ENCODE data around the gene FLNB. TPM values are rescaled to one million over a fixed set of nuclear protein-coding genes. Genes with fewer than 3 reads are reported as not detected.
"Not testable (repeated sequence)": the region's sequence is repeated elsewhere in the genome, so short reads cannot be mapped to it uniquely, and the experiment has no call there.

FLNB gene
- total and polyA plus RNA-seq, 2 of the 4 experiments (the other 2 are of a cell fraction), result 78.0 to 136 TPM

- Histone ChIP-seq H2BK15ac (ENCODE audit: low read depth, low read length) (peak overlapping the region; percentile 57; the same call in 2 of the 3 replicates), H3K27ac (ENCODE audit: insufficient read depth, low read length) (peak overlapping the region; percentile 42), H3K9ac (ENCODE audit: low read depth, low read length) (peak overlapping the region; percentile 8; the same call in 1 of the 2 replicates), H3K4me3 (ENCODE audit: insufficient read depth, low read depth, low read length) (no peak overlapping the region), H3K18ac (ENCODE audit: low read depth, low read length) (peak overlapping the region; percentile 62), H3K4me1 (ENCODE audit: control insufficient read depth, insufficient read depth, low read length) (peaks cover 34% of the 10 kb centered on the region), H3K9me3 (ENCODE audit: control insufficient read depth, insufficient read depth, low read length) (no peaks in the 10 kb centered on the region), H2BK5ac (ENCODE audit: low read depth, low read length, poor library complexity, severe bottlenecking) (peak overlapping the region; percentile 85), H2BK120ac (ENCODE audit: low read depth, low read length) (peak overlapping the region; percentile 65), H3K14ac (replicated peaks; ENCODE audit: low read depth, low read length) (peak overlapping the region; percentile 89), H4K8ac (ENCODE audit: low read depth in 2 of 2, low read length in 2 of 2) (peak overlapping the region; percentile 35 to 92), H2AK9ac (replicated peaks; ENCODE audit: low read depth, low read length, poor library complexity) (peak overlapping the region; percentile 1), H4K20me1 (ENCODE audit: insufficient read depth, low read length) (peaks cover 14% of the 10 kb centered on the region), H3K56ac (ENCODE audit: extremely low read depth, insufficient read depth, low read length) (peak overlapping the region; percentile 61; the same call in 1 of the 2 replicates), H2BK20ac (ENCODE audit: low read depth, low read length) (peak overlapping the region; percentile 83), H3K79me1 (ENCODE audit: low read depth in 1 of 2, low read length in 2 of 2) (peaks cover 23 to 70% of the 10 kb centered on the region in 2 experiments; a peak in 3 of 4 replicates), H3K23ac (ENCODE audit: low read depth, low read length) (peak overlapping the region; percentile 41; the same call in 1 of the 2 replicates), H4K5ac (ENCODE audit: low read depth, low read length) (peak overlapping the region; percentile 41; the same call in 1 of the 2 replicates), H4K91ac (ENCODE audit: insufficient read depth, low read depth, low read length) (peak overlapping the region; percentile 95), H3K4ac (ENCODE audit: low read depth, low read length) (peak overlapping the region; percentile 79), H3K9me1 (ENCODE audit: insufficient read depth, low read length) (peaks cover 29% of the 10 kb centered on the region), H3K27me3 (ENCODE audit: control insufficient read depth, insufficient read depth, low read length) (no peaks in the 10 kb centered on the region), H3K36me3 (ENCODE audit: control insufficient read depth, insufficient read depth, low read length) (no peaks in the 10 kb centered on the region), H2AFZ (replicated peaks; ENCODE audit: low read length, poor library complexity) (no peak overlapping the region), H3K4me2 (ENCODE audit: low read depth, low read length) (peak overlapping the region; percentile 63), H2AK5ac (ENCODE audit: low read depth, low read length) (peak overlapping the region; percentile 50)
- intact Hi-C loops (cut with micrococcal nuclease), result no loop called here
- in situ Hi-C loops (cut with MboI; ENCODE audit: low sequenced_read_pairs), result no loop called here
- ATAC-seq (ENCODE audit: low read depth), result peak; percentile 12
- ChIA-PET POLR2A (ENCODE audit: unreplicated experiment) (interaction anchor here (0.7 kb wide), 1 partner anchor 9 kb away, joined by 3 read pairs; no protein-coding TSS in a partner anchor), CTCF (no interaction called here)
- dilution Hi-C loops (cut with HindIII; ENCODE audit: low sequenced_read_pairs, unreplicated experiment), result no loop called here
- BruUV-seq (replicated peaks), result no TSS peak
- TF ChIP-seq NFE2L2 (IDR thresholded peaks at IDR 0.05; ENCODE audit: low read depth, low read length), result no peak
- TF ChIP-seq RAD21 (IDR thresholded peaks at IDR 0.05; ENCODE audit: low read length), result no peak
- TF ChIP-seq MXI1 (IDR thresholded peaks at IDR 0.05; ENCODE audit: borderline replicate concordance, low read depth, low read length), result peak; percentile 54; the same call in 1 of the 2 replicates
- TF ChIP-seq CEBPB (IDR thresholded peaks at IDR 0.05; ENCODE audit: low read depth, low read length), result peak; percentile 99
- TF ChIP-seq SMC3 (IDR thresholded peaks at IDR 0.05; ENCODE audit: low read depth, low read length), result 0 out of 2 replicates have a peak, but pooled peaks have one; percentile 17
- DNase-seq, result peak; percentile 87
- no CpG with 5 or more reads among the region's 9 CpGs for WGBS, 2 experiments (ENCODE audit: extremely low coverage in 2 of 2, insufficient read length in 1 of 2)
Observed at GRCh38 chr3:58051196-58051595, 43.0 kb downstream of the FLNB start.

- WGBS, 2 experiments (ENCODE audit: extremely low coverage in 2 of 2, insufficient read length in 1 of 2), result no CpG with 5 or more reads among the region's 15 CpGs
- Histone ChIP-seq H3K4ac (ENCODE audit: low read depth, low read length) (peak overlapping the region; percentile 79), H3K14ac (replicated peaks; ENCODE audit: low read depth, low read length) (peak overlapping the region; percentile 89), H2BK15ac (ENCODE audit: low read depth, low read length) (peak overlapping the region; percentile 42), H3K27ac (ENCODE audit: insufficient read depth, low read length) (peak overlapping the region; percentile 37), H2AK5ac (ENCODE audit: low read depth, low read length) (peak overlapping the region; percentile 80), H3K4me2 (ENCODE audit: low read depth, low read length) (peak overlapping the region; percentile 63; the same call in 1 of the 2 replicates), H4K91ac (ENCODE audit: insufficient read depth, low read depth, low read length) (peak overlapping the region; percentile 95), H2BK20ac (ENCODE audit: low read depth, low read length) (peak overlapping the region; percentile 83), H3K56ac (ENCODE audit: extremely low read depth, insufficient read depth, low read length) (peak overlapping the region; percentile 61; the same call in 1 of the 2 replicates), H2AK9ac (replicated peaks; ENCODE audit: low read depth, low read length, poor library complexity) (peak overlapping the region; percentile 12), H2BK5ac (ENCODE audit: low read depth, low read length, poor library complexity, severe bottlenecking) (peak overlapping the region; percentile 85), H3K9me1 (ENCODE audit: insufficient read depth, low read length) (peaks cover 29% of the 10 kb centered on the region), H3K23ac (ENCODE audit: low read depth, low read length) (peak overlapping the region; percentile 20; the same call in 1 of the 2 replicates), H4K5ac (ENCODE audit: low read depth, low read length) (peak overlapping the region; percentile 65), H3K9ac (ENCODE audit: low read depth, low read length) (peak overlapping the region; percentile 8; the same call in 1 of the 2 replicates), H3K4me1 (ENCODE audit: control insufficient read depth, insufficient read depth, low read length) (peaks cover 34% of the 10 kb centered on the region), H3K79me1 (ENCODE audit: low read depth in 1 of 2, low read length in 2 of 2) (peaks cover 23 to 70% of the 10 kb centered on the region in 2 experiments; a peak in 3 of 4 replicates), H4K8ac (ENCODE audit: low read depth in 2 of 2, low read length in 2 of 2) (peak overlapping the region; percentile 35 to 92), H4K20me1 (ENCODE audit: insufficient read depth, low read length) (peaks cover 14% of the 10 kb centered on the region), H2BK120ac (ENCODE audit: low read depth, low read length) (peak overlapping the region; percentile 65), H3K18ac (ENCODE audit: low read depth, low read length) (peak overlapping the region; percentile 90)
- H3K36me3 ChIP-seq (ENCODE audit: control insufficient read depth, insufficient read depth, low read length); H3K4me3 ChIP-seq (ENCODE audit: insufficient read depth, low read depth, low read length); H2AFZ ChIP-seq (replicated peaks; ENCODE audit: low read length, poor library complexity); H3K9me3 ChIP-seq (ENCODE audit: control insufficient read depth, insufficient read depth, low read length); DNase-seq; in situ Hi-C loops (cut with MboI; ENCODE audit: low sequenced_read_pairs); H3K27me3 ChIP-seq (ENCODE audit: control insufficient read depth, insufficient read depth, low read length); dilution Hi-C loops (cut with HindIII; ENCODE audit: low sequenced_read_pairs, unreplicated experiment); ATAC-seq (ENCODE audit: low read depth); intact Hi-C loops (cut with micrococcal nuclease); BruUV-seq (replicated peaks): not testable (repeated sequence)
- POLR2A ChIA-PET (ENCODE audit: unreplicated experiment), result interaction anchor here (0.7 kb wide), 1 partner anchor 8 kb away, joined by 3 read pairs; no protein-coding TSS in a partner anchor
- CTCF ChIA-PET, result interaction anchor here (0.8 to 1.0 kb wide), 2 partner anchors 10 to 116 kb away, joined by 3 read pairs; no protein-coding TSS in a partner anchor
Observed at GRCh38 chr3:58051658-58052261, 43.5 kb downstream of the FLNB start.
